GM19025 (cell line): ENCODE measurements around the gene ROBO4.

ENCODE experiments used
- ATAC-seq: cut with Tn5 transposase; IDR thresholded peaks from one replicate; pipeline ENCODE4 v1.9.1; 2021; ENCODE audit warnings: mild to moderate bottlenecking, low read depth, moderate library complexity; ENCODE audit not compliant: unreplicated experiment

Gene ROBO4

GRCh38 chr11:124920356-124920755, 22.7 kb upstream of the ROBO4 start:
- no peak for ATAC-seq

GRCh38 chr11:124919898-124920297, 22.2 kb upstream of the ROBO4 start:
- no peak for ATAC-seq

DNA sequence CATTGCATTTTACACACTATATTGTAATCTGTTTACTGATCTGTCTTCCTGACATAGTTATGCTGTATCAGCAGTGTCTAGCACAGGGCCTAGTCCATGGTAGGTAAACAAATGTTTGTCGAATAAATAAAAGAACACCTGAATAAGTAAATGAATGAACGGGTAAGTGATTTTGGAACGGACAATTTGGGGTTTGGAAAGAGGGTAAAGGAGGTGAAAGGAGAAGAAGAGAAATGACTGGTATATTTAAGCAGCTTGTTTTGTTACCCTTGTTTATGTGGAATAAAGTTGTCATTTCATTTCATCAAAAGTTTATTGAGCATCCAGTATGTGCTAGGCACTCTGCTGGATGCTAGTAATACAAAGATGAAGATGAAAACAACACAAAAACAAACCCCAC, 21.3 kb upstream of the ROBO4 start, which contains the start of gene HEPN1:
TSS of gene HEPN1 (plus strand) at position 301 of the 400 bp plus-strand sequence.
- no peak for ATAC-seq

DNA sequence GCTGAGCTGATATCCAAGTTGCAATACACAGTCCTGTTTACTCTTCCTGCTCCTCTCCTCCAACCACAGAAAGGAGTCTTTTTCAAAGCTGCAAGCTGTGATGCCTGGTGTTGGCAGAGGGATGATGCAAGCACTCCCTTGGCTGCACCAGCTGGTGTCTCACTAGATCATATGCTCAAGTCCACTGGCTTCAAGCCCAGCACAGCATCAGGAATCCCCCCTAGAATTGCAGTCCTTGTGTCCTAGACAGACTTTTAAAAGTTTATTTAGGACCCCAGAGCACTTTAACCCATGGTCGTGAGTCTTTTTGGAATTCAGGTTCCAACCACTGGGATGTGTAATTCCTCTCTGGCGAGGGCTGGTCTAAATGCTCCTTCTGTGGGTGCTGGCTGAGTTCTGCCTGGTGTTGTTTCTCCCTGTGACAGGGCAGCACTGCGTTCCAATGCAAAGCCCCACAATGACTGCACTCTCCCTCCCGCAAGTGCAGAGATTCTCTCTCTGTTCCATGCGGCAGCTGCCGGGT, 19.5 kb upstream of the ROBO4 start:
- no peak for ATAC-seq

GRCh38 chr11:124916370-124916710, 18.7 kb upstream of the ROBO4 start:
- ATAC-seq: no peak

GRCh38 chr11:124915541-124916369, 18.1 kb upstream of the ROBO4 start:
- no peak for ATAC-seq

DNA sequence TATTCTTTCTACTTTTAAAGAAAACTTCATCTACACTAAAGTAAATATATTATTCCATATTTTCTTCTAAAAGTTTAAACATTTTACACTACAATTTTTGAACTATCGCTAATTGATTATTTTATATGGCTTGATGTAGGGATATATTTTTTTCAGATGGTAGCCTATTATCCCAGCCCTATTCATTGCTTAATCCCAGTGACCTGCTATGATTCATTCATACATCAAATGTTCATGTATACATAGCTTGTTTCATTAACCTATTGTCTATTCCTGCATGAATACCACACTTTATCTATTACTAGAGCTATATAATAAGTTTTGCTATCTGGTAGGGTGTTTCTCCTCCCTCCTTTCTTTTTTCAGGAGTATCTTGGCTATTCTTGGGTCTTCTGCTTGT, 5.0 kb upstream of the ROBO4 start:
- no peak for ATAC-seq

DNA sequence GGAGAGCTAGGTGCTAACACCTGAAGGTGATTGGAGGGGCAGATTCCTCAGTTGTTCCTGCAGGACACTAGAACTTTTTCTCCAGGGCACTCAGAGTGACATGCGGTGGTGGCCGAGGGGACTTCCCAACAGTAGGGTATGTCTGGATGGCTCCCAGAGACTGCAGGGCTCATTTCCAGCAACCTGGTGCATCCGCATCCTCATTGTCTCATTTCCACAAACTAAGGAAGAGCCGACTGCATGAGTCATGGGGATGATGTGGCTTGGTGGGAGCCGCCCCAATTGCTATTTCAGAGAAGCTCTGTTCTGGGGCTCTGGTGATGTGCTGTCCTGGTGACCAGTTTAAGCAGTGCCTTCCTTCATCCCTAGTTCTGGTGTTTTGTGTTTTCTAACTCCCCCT, 2.8 kb upstream of the ROBO4 start:
- ATAC-seq: no peak

DNA sequence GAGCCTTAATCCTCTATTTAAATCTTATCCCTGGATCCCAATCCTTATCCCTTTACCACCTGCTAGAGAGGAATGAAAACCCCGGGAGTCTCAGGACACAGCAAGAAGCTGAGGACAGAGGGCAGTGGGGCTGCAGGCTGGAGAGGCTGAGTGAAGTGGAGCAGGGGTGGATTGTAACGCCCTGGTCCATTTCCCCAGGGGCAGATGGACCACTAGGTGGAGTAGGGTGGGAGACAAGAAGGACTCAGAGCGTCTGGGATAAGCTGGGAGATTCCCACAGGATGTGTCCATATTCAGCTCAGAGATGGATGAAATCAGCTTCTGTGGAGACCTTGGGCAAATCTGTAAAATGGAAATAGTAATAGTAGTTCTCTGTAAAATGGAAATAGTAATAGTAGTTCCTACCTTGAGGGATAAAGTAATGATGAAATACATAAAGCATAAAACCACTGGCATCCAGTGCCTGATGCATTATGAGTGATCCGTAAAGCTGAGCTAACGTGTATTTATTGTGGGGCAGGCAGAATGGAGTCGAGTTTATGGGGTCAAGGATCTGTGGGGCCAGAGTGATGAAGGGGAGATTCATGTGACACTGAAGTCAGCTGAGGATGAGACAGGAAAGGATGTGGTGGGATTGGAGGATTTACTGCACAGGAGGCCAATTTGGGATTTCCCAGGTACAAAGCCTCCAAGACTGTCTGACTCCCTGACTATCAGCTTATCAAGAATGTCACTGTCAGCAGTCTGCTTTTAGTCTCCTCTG, 1.9 kb upstream of the ROBO4 start:
- ATAC-seq: no peak

GRCh38 chr11:124898711-124899110, 1.0 kb upstream of the ROBO4 start:
- ATAC-seq: no peak

DNA sequence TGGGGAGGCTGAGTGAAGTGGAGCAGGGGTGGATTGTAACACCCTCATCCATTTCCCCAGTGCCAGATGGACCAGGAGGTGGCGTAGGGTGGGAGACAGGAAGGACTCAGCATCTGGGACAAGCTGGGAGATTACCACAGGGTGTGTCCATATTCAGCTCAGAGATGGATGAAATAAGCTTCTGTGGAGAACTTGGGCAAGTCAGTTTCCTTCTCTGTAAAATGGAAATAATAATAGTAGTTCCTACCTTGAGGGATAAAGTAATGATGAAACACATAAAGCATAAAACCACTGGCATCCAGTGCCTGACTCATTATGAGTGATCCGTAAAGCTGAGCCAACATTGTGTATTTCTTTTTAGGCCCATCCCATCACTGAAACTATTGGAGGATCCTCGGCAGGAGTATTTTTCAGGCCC, 607 bp upstream of the ROBO4 start:
- ATAC-seq: no peak

DNA sequence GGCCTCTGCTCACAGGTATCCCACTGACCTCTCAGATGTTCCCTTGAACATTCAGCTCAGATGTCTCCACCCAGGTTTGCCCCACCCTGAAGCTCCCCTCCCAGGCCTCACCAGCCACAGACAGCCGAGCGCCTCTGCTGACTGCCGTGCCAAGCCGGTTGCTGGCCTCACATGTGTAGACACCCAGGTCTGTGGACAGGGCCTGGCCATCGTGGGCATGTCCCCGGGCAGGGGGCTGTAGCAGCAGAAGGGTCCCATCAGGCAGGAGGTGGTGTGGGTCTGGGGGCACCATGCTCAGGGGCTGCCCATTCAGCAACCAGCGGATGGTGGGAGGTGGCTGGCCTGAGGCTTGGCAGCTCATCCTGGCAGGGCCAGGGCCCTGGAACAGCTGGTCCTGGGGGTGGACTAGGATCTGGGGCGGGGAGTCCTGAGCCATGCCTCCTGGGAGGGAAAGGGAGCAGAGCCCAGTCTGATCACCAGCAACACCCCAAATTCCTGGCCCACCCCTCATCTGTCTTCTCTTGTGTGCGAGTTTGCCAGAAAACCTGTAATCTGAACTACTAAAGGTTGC, 759 bp downstream of the ROBO4 start:
- no peak for ATAC-seq

DNA sequence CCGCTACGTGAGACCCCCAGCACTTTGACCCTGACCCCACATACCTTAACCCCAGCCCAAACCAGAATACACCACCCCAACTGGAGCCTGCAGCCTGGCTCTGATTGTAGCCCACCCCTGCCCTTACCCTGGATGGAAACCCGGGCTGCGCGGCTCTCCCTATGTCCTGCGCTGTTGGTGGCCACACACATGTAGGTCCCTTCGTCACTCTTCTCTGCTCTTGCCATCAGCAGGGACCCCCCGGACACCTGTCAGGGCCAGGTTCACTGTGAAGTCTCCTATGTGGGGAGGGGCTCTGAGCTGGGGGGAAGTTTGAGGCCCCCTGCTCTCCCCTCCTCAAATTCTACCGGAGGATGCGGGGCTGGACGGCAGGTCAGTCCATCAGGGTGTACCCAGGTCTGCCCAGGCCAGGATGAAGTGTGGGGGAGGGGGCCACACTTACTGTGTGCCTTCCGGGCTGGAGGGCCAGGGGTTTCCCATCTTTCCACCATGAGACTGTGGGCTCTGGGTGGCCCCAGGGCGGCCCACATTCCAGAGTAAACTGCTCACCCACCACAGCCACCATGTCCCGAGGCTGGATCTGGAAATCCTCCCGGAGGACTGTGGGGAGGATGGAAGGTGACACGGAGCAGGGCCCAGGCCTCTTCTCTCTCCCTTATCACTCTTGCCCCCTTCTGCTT, 1.5 kb downstream of the ROBO4 start:
- no peak for ATAC-seq

DNA sequence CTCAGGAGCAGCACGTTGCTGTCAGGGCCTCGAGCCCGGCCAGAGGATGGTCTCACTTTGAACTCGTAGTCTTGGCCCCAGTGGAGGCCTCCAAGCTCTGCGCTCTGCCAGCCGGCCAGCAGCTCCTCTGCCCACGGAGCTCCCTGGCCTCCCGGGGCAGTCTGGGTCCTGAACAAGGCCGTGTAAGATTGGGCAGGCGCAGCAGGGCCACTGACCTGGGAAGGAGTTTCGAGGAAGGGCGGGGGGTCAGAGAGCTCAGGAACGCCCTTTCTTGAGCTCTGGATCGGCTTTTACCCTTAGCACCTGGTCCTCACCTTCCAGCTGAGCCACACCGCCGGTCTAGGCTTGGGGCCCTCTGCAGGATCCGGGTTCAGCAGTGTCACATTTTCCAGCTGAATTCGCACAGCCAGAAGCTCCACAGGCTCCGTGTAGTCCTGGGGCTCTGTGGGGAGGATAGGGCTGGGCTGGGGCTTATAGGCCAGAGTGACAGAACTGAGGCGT, 2.1 kb downstream of the ROBO4 start:
- no peak for ATAC-seq

GRCh38 chr11:124894606-124895430, 2.8 kb downstream of the ROBO4 start:
- ATAC-seq: no peak

- ATAC-seq: no peak
Measured at GRCh38 chr11:124893781-124894401, 3.8 kb downstream of the ROBO4 start.

DNA sequence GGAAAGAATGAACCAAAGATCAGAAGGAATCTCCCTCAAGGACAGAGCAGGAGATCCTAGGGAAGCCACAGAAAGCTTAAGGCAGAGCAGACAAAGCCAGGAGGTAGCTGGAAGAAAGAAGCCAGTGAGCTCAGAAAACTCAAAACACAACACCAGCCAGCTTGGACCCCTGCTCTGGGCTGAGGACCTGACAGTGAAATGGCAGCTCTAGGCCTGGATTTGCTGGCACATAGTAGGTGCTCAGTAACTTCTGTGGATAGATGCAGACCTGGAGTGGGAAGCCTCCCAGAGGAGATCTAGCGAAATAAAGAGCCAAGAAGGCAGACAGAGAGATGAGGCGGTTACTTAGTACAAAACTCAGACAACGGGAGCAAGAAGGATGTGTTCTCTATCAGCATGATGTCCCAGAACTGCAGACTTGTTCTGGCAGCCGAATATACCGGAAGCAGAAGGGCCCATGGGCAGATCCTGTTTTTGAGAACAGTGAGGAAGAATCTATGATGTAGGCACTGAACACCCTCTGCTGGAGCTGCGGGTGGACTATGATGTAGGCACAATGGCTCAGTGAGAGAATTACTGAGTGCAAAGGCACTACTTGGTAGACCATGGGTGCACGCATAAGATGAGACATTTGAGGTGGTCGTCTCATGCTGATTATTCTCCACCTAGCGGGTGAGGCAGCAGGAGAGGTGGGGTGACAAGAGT, 4.8 kb downstream of the ROBO4 start:
- ATAC-seq: no peak

DNA sequence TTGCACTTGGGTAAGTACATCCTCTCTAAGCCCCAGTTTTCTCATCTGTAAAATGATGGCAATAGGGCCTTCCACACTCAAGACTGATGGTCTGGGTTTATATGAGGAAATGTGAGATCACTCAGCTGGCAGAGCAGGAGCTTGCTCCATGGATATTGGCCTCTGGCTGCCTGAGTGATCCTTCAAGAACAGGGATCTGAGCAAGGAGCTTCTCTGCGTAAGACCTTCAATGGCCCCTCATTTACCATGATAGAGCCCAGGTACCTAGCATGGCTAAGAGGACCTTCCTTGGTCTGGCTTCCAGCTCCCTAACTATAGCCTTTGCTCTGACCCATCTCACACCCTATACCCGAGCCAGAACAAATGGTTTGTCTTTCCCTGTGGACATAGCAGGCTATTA, 5.5 kb downstream of the ROBO4 start:
- no peak for ATAC-seq
